SU-DHL-6 (cell line): Measurements from ENCODE around the gene CDH23.

Experiments
- EZH2phosphoT487 ChIP-seq: fragments of 200-600 bp; sonication (generic), shearing (Covaris generic); conservative IDR thresholded peaks from 2 replicates; pipeline ENCODE4 v1.6.1; 2018; ENCODE audit warnings: mild to moderate bottlenecking, antibody characterized with exemption, low read length, moderate library complexity, mixed read lengths
- TF ChIP-seq, protein P1 (sequence below): fragments of 200-600 bp; sonication (generic); IDR thresholded peaks from one replicate; pipeline ENCODE4 v1.5.1; 2017; ENCODE audit warnings: antibody characterized with exemption, mild to moderate bottlenecking, low read length, moderate library complexity; ENCODE audit not compliant: insufficient read depth, poor library complexity, severe bottlenecking

DNA sequence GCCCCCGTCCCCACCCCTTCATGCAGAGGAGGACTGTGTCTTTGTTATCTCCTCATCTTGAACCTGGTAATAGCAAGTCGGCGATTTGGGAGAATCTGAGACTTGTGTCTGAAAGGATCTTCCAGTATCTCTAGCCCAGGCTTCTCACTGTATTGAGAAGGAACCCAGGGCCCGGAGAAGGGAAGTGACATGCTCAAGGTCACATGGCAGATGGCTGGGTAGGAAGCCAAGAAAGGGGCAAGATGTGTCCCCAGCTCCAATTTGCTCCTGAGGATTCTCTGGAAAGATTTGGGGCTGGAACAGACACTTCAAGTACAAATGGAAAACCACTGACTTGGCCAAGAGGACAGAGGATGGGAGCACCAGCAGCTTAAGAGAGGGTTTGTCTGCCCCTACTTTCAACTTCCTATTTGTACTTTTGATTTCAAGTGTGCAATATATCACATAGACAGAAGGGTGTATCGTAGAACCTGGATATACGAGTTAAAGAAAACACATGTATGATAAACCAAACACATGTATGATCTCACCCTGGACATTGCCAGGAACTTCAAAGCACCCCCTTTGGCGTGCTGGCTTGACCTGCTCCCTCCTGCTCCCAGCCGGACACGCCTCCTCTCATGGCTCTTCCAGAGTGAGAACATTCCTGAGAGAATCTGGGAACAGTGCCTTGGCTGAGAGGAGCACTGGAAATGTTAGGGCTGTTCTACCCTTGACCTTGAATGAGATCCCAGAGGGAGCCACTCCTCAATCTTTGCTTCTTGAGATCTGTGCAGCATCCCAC, 79.7 kb downstream of the CDH23 start:
- TF ChIP-seq, protein P1, sequence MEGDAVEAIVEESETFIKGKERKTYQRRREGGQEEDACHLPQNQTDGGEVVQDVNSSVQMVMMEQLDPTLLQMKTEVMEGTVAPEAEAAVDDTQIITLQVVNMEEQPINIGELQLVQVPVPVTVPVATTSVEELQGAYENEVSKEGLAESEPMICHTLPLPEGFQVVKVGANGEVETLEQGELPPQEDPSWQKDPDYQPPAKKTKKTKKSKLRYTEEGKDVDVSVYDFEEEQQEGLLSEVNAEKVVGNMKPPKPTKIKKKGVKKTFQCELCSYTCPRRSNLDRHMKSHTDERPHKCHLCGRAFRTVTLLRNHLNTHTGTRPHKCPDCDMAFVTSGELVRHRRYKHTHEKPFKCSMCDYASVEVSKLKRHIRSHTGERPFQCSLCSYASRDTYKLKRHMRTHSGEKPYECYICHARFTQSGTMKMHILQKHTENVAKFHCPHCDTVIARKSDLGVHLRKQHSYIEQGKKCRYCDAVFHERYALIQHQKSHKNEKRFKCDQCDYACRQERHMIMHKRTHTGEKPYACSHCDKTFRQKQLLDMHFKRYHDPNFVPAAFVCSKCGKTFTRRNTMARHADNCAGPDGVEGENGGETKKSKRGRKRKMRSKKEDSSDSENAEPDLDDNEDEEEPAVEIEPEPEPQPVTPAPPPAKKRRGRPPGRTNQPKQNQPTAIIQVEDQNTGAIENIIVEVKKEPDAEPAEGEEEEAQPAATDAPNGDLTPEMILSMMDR, result no peak
- no peak for TF ChIP-seq EZH2phosphoT487
